T-helper 1 cell treated with Interleukin-12 subunit alpha and Interleukin-12 subunit beta and Interleukin-4 antibody, amounts not matched to agents 30 μg/mL and 1 μg/mL, for 36 hours (primary cell): Measurements from ENCODE around the gene PKN3.
A peak's percentile ranks its signal among the peaks of the same experiment; 100 is the strongest.

Source experiments
- H3K27ac Mint-ChIP-seq: one replicate; pipeline ENCODE4 v1.8.0; 2021; ENCODE audit warnings: mild to moderate bottlenecking, mixed read lengths
- H3K27me3 Mint-ChIP-seq: one replicate; pipeline ENCODE4 v1.8.0; 2021; ENCODE audit warnings: low read depth, mixed read lengths
- H3K36me3 Mint-ChIP-seq: one replicate; pipeline ENCODE4 v1.8.0; 2021; ENCODE audit warnings: low read depth, mixed read lengths
- H3K4me1 Mint-ChIP-seq: one replicate; pipeline ENCODE4 v1.8.0; 2021; ENCODE audit warnings: low read depth, mixed read lengths
- H3K4me3 Mint-ChIP-seq: one replicate; pipeline ENCODE4 v1.8.0; 2021; ENCODE audit warnings: mild to moderate bottlenecking, moderate library complexity, mixed read lengths
- H3K9me3 Mint-ChIP-seq: one replicate; pipeline ENCODE4 v1.8.0; 2021; ENCODE audit warnings: mixed read lengths

Gene PKN3

GRCh38 chr9:128703616-128704355, 1.5 kb downstream of the PKN3 start:
- H3K27me3 Mint-ChIP-seq: no peaks in the 10 kb centered on the region
- H3K9me3 Mint-ChIP-seq: no peaks in the 10 kb centered on the region
- no peaks in the 10 kb centered on the region for H3K36me3 Mint-ChIP-seq
- peak overlapping the region; percentile 66 for H3K27ac Mint-ChIP-seq
- H3K4me1 Mint-ChIP-seq: peaks cover 7% of the 10 kb centered on the region
- H3K4me3 Mint-ChIP-seq: peak overlapping the region; percentile 75

DNA sequence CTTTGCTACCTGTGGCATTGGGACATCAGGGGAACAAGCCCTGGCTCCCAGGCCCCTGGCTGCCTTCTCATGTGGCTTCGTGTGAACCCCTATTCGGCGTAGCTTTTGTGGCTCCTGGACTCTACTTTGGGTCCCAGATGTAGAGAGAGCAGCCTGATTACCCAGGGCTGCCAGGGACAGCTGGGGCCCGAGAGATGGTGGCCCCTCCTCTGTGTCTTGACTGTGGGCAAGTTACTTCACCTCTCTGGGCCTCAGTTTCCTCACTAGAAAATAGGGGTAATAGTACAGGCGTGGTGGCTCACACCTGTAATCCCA, 2.0 kb downstream of the PKN3 start:
- Mint-ChIP-seq H3K4me3 (no peak overlapping the region), H3K36me3 (no peaks in the 10 kb centered on the region), H3K27ac (no peak overlapping the region), H3K9me3 (no peaks in the 10 kb centered on the region), H3K4me1 (peaks cover 7% of the 10 kb centered on the region), H3K27me3 (no peaks in the 10 kb centered on the region)

DNA sequence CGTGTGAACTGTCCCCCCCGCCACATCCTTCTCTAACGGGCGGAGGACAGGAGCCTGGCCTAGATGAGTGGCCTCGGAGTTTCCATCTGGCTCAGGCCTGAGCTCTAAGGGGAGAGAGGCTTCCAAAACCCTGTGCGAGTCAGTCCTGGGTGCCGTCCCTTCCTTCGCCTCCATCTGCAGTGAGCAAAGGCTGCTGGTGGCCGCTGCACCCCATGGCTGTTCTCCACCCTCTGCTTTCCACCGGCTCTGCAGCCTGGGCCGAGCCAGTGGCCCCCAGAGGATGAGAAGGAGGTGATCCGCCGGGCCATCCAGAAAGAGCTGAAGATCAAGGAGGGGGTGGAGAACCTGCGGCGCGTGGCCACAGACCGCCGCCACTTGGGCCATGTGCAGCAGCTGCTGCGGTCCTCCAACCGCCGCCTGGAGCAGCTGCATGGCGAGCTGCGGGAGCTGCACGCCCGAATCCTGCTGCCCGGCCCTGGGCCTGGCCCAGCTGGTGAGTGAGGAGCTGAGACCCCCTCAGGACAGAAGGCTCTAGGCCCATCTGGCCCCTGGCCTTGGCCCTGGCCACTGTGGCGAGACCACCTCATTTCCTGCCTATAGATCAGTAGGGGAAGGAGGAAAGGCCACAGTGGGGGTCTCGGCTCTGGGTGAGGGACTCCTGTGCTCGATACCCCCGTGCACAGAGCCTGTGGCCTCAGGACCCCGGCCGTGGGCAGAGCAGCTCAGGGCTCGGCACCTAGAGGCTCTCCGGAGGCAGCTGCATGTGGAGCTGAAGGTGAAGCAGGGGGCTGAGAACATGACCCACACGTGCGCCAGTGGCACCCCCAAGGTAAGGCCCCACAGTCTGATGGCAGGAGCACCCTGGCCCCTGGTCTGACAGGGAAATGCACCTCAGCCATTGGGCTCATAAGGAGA, 3.0 kb downstream of the PKN3 start:
- H3K27me3 Mint-ChIP-seq: no peaks in the 10 kb centered on the region
- H3K36me3 Mint-ChIP-seq: no peaks in the 10 kb centered on the region
- no peak overlapping the region for H3K27ac Mint-ChIP-seq
- H3K9me3 Mint-ChIP-seq: no peaks in the 10 kb centered on the region
- no peak overlapping the region for H3K4me3 Mint-ChIP-seq
- H3K4me1 Mint-ChIP-seq: peaks cover 7% of the 10 kb centered on the region

GRCh38 chr9:128706045-128706444, 3.7 kb downstream of the PKN3 start:
- peaks cover 7% of the 10 kb centered on the region for H3K4me1 Mint-ChIP-seq
- no peaks in the 10 kb centered on the region for H3K36me3 Mint-ChIP-seq
- no peak overlapping the region for H3K27ac Mint-ChIP-seq
- no peaks in the 10 kb centered on the region for H3K27me3 Mint-ChIP-seq
- H3K9me3 Mint-ChIP-seq: no peaks in the 10 kb centered on the region
- no peak overlapping the region for H3K4me3 Mint-ChIP-seq

- H3K4me1 Mint-ChIP-seq: peaks cover 2% of the 10 kb centered on the region
- H3K4me3 Mint-ChIP-seq: no peak overlapping the region
- no peaks in the 10 kb centered on the region for H3K27me3 Mint-ChIP-seq
- H3K9me3 Mint-ChIP-seq: no peaks in the 10 kb centered on the region
- no peak overlapping the region for H3K27ac Mint-ChIP-seq
- no peaks in the 10 kb centered on the region for H3K36me3 Mint-ChIP-seq
These were observed 4.5 kb downstream of the PKN3 start for GRCh38 chr9:128706671-128707381.

DNA sequence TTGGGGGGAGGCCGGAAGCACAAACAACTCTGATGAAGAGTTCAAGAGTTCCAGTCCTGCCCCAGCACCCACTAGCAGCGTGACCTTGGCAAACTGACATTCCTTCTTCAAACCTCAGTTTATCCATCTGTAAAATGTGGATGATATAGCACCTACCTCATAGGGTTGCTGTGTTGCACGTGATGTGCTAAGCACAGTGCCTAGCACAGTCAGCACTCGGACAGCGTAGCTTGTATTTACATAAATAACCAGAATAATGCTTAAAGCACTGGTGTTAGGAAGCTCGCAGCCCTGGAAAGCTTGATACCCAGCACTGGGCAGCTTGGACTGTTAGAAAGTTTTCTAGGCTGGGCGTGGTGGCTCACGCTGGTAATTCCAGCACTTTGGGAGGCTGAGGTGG, 5.1 kb downstream of the PKN3 start:
- Mint-ChIP-seq H3K9me3 (no peaks in the 10 kb centered on the region), H3K4me1 (no peaks in the 10 kb centered on the region), H3K27me3 (no peaks in the 10 kb centered on the region), H3K27ac (no peak overlapping the region), H3K4me3 (no peak overlapping the region), H3K36me3 (no peaks in the 10 kb centered on the region)

DNA sequence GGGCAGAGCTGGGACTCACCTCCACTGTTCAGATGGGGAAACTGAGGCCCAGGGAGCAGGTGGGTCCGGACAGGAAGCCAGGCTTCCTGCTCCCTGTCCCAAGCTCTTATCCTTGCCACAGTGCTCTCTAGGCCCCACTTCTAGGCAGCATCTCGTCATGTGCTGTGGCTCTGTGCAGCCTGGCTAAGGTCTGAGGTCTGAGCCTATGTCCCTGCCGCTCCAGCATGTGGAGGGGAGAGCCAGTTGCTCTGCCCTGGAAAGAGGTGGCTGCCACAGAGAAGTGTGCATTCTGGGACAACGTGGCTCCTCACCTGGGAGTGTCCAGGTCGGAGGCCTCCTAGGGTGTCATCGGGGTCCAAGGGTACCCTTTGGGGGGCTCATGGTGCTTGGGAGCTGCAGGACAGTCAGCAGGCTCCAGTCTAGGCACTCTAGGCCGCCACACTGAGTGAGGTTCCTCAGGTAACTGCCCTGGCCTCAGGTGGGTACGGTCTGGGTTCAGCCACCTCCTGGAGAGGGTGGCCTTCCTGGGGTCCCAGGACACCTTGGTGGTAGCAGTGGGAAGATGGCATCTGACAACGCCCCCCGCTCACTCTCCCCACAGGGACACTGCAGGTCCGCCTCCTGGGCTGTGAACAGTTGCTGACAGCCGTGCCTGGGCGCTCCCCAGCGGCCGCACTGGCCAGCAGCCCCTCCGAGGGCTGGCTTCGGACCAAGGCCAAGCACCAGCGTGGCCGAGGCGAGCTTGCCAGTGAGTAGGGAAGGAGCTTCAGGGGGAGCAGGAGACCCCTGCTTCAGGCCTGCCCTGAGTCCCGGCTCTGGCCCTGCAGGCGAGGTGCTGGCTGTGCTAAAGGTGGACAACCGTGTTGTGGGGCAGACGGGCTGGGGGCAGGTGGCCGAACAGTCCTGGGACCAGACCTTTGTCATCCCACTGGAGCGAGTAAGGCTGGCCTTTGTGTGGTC, 10.4 kb downstream of the PKN3 start:
- H3K4me3 Mint-ChIP-seq: no peak overlapping the region
- H3K36me3 Mint-ChIP-seq: no peaks in the 10 kb centered on the region
- no peaks in the 10 kb centered on the region for H3K4me1 Mint-ChIP-seq
- H3K9me3 Mint-ChIP-seq: no peaks in the 10 kb centered on the region
- no peaks in the 10 kb centered on the region for H3K27me3 Mint-ChIP-seq
- H3K27ac Mint-ChIP-seq: no peak overlapping the region

DNA sequence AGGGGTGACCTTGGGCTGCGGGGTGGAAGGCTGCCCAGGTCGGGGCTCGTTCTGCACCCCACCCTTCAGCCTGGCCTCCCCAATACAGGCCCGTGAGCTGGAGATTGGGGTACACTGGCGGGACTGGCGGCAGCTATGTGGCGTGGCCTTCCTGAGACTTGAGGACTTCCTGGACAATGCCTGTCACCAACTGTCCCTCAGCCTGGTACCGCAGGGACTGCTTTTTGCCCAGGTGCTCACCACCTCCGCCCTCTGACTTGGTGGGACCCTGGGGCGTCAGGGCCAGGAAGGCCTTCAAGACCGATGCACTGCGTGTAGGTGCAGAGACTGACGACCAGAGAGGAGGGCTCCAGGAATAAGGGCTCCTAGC, 11.1 kb downstream of the PKN3 start:
- Mint-ChIP-seq H3K36me3 (no peaks in the 10 kb centered on the region), H3K4me3 (no peak overlapping the region), H3K27ac (no peak overlapping the region), H3K27me3 (no peaks in the 10 kb centered on the region), H3K9me3 (no peaks in the 10 kb centered on the region), H3K4me1 (no peaks in the 10 kb centered on the region)

GRCh38 chr9:128713941-128714573, 11.8 kb downstream of the PKN3 start:
- no peaks in the 10 kb centered on the region for H3K27me3 Mint-ChIP-seq
- H3K9me3 Mint-ChIP-seq: no peaks in the 10 kb centered on the region
- no peaks in the 10 kb centered on the region for H3K4me1 Mint-ChIP-seq
- H3K4me3 Mint-ChIP-seq: no peak overlapping the region
- no peaks in the 10 kb centered on the region for H3K36me3 Mint-ChIP-seq
- H3K27ac Mint-ChIP-seq: no peak overlapping the region

DNA sequence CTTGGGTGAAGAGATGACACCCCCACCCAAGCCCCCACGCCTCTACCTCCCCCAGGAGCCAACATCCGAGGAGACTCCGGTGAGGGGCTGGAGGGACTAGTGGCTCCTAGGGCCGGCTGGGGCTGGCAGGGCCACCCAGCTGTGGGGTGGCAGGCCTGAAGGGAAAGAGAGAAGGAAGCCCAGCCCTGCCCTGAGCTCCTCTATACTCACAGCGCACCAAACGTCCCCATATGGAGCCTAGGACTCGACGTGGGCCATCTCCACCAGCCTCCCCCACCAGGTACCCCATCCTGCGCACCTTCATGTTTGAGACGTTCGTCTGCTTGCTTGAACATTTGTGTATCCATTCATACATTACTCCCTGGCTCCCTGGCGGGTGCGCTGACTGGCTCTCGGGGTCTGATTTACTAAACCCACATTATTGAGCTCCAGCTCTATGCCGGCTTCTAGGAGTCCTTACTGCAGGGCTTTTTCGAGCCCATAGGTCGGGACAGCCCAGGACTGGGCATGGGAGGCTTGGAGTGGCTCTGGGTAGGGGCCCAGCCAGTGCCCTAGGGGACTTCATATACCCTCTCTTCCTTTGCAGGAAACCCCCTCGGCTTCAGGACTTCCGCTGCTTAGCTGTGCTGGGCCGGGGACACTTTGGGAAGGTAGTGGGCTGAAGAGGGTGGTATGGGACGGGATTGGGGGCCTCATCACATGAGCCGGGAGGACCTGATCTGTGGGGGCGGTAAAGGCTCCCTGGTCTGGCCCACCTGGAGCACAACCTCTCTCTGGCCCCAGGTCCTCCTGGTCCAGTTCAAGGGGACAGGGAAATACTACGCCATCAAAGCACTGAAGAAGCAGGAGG, 12.5 kb downstream of the PKN3 start:
- H3K4me1 Mint-ChIP-seq: no peaks in the 10 kb centered on the region
- no peak overlapping the region for H3K27ac Mint-ChIP-seq
- no peaks in the 10 kb centered on the region for H3K36me3 Mint-ChIP-seq
- no peak overlapping the region for H3K4me3 Mint-ChIP-seq
- H3K27me3 Mint-ChIP-seq: no peaks in the 10 kb centered on the region
- H3K9me3 Mint-ChIP-seq: no peaks in the 10 kb centered on the region

DNA sequence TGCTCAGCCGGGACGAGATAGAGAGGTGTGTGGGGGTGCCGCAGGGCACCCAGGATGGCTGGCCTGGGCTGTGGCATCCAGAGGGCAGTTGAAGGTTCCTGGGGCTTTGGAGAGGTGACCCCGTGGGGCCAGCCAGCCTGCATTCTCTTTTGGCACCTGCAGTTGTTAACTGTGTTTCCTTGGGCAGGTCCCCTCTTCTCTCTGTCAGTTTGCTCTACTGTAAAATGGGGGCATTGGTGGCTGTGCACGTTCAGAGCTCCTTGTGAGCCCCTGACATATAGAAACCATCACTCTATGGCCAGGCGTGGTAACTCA, 13.1 kb downstream of the PKN3 start:
- H3K36me3 Mint-ChIP-seq: no peaks in the 10 kb centered on the region

GRCh38 chr9:128716581-128717254, 14.4 kb downstream of the PKN3 start:
- H3K27me3 Mint-ChIP-seq: no peaks in the 10 kb centered on the region
- no peak overlapping the region for H3K27ac Mint-ChIP-seq
- no peak overlapping the region for H3K4me3 Mint-ChIP-seq
- H3K9me3 Mint-ChIP-seq: no peaks in the 10 kb centered on the region
- no peaks in the 10 kb centered on the region for H3K4me1 Mint-ChIP-seq
- H3K36me3 Mint-ChIP-seq: peaks cover 2% of the 10 kb centered on the region

More for the DNA sequence above, 13.1 kb downstream of the PKN3 start:
- no peak overlapping the region for H3K4me3 Mint-ChIP-seq
- no peak overlapping the region for H3K27ac Mint-ChIP-seq
- H3K4me1 Mint-ChIP-seq: no peaks in the 10 kb centered on the region
- no peaks in the 10 kb centered on the region for H3K9me3 Mint-ChIP-seq
- H3K27me3 Mint-ChIP-seq: no peaks in the 10 kb centered on the region

DNA sequence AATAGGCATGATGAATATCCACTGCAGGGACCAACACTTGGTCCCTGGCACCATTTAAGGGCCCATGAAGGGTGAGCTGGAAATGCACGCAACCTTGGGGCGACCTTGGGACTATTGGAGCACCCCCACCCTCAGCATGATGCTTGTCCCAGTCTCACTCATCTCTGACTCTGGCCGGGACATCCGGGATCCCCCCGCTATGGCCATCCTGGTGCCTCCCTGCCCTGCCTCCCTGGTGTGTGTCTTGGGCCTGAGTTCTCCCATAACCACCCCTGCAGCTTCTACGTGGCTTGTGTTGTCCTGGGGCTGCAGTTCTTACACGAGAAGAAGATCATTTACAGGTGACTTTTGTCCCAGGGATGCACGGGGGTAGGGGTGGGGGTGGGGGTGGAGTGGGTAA, 15.7 kb downstream of the PKN3 start:
- H3K4me3 Mint-ChIP-seq: no peak overlapping the region
- H3K27me3 Mint-ChIP-seq: no peaks in the 10 kb centered on the region
- H3K27ac Mint-ChIP-seq: no peak overlapping the region
- H3K4me1 Mint-ChIP-seq: peaks cover 10% of the 10 kb centered on the region
- no peaks in the 10 kb centered on the region for H3K9me3 Mint-ChIP-seq
- H3K36me3 Mint-ChIP-seq: peaks cover 4% of the 10 kb centered on the region
